HG02852 (cell line): ENCODE measurements around the gene LCAT.

Experiments used
- ATAC-seq: cut with Tn5 transposase; IDR thresholded peaks from one replicate; pipeline ENCODE4 v1.9.1; 2021; ENCODE audit warnings: mild to moderate bottlenecking, moderate library complexity; ENCODE audit not compliant: unreplicated experiment

The LCAT gene

DNA sequence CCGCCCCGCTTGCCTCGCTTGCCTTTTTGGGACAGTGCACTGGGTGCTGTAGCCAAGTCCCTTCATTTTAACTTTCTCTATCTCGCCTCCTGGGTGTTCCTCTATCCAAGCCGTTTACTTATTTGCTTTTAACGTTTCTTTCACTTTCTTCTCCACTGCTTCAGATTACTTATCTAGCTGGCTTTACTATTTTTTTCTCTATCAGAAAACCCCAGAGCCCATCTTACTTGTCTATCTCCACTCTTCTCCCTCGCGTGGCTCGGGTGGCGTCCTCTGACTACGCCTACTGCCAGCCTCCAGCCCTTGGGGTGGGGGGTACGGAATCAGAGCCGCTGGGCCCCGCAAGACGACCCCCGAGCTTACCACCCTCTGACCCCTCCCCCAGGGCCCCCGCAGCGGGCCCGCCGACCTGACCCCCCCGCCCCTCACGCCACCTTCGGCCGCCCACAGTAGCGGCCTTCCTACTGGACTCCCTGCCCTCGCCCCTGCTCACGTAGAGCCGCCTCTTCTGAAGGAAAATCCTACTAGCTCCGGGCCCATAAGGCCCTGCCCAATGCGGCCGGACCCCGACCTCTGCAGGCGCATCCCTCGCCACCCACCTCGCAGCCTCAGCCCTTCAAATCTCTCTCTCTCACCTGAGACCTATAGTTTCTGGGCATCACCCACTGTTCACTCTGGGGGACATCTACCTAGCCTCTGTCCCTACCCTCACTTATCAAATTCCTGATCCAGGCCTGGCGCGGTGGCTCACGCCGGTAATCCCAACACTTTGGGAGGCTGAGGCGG lies 25.5 kb upstream of the LCAT start:
- no peak for ATAC-seq

DNA sequence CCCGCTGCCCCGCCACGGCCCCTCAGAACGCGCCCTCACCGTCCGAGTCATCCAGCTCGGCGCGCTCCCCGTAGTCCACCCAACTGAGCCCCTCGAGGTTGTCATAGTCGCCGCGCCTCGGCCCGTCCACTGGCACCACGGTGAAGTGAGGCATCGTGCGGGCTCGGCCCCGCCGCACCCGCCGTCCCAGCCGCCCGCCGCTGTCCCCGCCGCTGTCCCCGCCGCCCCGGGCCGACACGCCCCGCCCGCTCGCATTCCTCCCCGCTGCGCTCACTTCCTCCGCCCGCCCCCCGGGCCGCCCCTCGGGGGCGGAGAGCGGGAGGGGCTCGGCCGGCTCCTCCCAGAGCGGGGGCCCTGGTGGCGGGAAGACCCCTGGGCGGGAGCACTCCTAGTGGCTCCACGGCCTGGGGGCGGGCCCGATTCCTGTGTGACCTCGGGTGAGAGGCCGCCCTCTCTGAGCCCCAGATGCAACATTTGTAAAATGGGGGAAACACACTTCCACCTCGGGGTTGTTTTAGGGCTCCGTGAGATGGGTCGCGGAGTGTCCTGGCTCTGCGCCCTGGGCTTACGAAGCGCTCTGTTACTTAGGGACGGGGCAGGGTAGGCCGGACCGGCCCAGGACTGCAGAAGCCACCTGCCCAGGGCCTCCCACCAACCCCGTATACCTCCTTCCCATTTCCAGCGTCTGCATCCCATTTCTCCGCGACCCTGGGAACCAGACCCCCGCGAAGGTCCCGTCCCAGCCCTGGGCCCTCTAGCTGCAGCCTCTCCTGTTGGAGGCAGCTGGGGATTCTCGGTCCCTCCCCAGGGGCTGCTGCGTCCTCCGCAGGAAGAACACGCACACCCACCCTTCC lies 24.7 kb upstream of the LCAT start, which contains the start of gene SLC12A4:
Gene SLC12A4 (minus strand): TSS at position 238 of the 854 bp plus-strand sequence. CDS start 84 bp downstream, at position 154.
- ATAC-seq: peak; percentile 68

DNA sequence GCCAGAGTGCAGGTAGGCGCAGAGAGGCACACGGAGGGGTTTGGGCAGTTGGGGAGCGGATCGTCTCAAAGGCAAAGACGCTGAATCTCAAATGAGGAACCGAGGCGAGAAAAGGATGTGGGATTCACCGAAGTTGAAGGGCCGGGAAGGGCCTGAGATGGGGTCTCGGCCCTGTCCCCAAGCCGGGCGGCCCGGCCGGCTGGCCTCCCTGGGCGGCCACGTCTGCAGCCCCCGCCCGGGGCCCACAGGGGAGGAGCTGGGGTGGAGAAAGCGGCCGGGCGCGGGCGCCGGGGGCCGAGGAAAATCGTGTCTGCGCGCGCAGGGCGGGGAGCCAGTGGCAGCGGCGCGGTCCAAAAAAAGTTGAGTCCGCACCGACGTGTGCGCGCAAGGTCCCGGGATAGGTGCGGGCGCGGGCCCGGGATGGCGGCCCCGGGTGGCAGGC lies 24.1 kb upstream of the LCAT start:
- peak; percentile 26 for ATAC-seq

DNA sequence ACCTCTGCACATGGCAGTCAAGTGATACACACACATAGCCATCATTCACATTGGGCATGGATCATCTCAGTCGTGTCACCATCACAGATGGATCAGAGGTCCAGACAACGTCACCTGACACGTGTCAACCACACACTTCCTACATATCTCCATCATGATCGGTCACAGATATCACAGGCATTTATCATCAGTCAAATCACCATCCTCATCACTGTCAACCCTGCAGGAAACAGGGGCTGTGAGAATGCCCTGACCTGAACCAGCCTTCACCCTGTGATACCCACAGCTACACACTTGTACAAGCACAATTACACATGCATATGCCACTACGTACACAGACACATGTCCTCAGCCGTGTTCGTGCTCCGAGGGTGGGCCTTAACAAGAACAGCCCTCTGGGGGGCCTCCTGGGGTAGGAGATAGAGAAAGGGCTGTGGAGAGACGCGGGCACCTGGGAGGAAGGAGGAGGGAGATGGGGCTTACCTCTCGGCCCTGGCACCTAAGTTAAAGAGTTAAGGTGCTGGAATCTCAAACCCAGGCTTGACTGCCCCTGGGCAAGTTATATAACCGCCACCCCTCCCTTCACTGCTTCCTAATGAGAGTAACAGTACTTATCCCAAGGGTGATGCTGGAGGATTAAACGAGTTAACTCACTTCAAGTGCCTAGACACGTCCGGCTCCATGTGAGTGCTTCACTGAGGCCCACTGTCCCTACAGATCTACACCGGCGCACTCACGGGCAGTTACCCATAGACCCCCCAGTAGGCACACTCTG lies 23.4 kb upstream of the LCAT start:
- ATAC-seq: no peak

DNA sequence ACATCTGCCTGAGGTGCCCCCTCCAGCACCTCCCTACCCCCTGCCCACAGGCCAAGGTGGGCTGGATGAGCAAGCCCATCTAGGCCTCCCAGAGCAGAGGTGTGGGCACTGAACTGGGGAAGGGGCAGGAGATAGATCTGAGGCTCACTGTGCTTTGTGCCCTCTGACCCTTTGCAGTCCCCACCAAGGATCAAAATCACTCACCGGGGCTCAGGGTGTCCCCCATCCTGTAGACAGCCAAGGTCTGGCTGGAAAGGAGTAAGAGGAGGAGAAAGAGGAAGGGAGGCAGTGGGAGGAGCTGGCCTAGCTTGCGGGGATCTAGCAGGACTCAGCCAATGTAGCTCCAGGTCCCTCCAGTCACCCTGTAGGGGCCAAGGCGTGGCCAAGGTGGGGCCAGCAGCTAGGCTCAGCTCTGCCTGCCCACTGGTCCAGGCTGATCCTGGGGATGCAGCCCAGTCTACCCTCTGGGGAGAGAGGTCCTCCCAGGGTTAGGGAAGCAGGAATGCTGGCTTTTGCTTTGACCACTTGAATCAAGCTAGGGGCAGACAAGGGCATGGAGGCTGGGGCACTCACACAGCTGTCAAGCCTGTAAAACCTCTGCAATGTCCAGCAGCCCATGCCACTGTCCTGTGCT lies 22.7 kb upstream of the LCAT start:
- ATAC-seq: no peak

DNA sequence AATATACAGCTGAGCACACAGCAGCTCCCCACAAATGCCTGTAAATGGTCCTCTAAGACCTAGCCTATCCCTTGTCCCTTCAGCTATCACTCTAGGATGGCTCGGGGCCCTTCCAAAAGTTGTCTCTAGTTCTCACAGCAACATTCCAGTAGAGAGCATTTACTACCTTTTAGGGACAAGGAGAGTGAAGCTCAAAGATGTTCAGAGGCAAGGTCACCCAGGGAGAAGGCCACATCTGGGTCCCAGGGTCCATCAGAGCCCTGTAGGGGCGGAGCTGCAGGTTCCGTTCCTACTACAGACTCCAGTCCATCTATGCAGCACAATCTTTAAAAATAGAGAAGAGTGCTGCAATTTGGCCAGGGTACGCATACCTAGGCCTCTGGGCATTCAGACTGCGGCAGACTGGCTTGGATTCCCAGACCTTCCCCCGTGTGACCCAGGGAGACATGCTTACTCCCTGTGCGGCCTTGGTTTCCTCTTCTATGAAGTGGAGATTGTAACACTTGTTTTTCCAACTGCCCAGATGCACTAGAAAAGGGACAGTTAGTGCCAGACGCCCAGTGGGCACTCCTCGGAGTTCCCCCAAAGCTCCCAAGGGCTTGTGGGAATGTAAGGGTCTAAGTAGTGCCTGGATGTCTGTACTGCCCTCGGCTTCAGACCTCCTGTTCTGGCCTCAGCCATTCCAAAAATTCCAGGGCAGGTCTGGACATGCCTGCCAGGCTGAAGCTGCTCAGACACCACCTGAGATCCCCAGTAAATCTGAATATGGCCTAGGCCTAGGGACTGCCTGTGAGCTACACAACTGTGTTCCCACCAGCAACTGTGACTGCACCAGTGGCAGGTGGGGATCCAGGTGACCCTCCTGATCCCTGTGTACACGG lies 22.0 kb upstream of the LCAT start:
- no peak for ATAC-seq

DNA sequence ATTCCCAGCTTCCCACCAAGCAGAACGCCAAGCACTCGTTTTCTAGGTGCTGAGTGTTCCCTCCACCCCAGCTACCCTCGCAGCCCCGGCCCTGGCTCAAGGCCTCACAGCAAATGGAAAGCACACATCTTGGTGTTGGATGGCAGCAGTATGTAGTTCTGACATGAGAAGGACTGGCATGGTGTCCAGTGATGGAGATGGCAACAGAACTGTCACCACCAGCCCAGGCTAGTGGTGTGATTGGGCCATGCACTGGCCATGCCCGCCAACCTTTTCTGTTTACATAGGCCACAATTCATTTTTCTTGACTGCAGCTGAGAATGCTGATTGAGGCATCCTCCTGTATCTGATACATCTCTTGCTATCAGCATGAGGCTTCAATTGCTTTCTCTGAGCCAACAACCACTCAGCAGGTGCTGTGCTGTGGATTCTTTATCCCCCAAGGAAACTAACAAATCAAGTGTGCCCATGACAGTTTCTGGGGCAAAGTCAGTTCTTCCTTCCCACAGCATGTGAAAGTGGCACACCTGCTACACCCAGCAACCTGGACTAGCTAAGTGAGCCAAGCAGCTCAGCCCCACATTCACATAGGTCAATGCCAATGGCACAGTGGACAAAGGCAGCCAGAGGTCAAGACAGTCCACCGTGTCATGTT lies 20.7 kb upstream of the LCAT start:
- no peak for ATAC-seq

DNA sequence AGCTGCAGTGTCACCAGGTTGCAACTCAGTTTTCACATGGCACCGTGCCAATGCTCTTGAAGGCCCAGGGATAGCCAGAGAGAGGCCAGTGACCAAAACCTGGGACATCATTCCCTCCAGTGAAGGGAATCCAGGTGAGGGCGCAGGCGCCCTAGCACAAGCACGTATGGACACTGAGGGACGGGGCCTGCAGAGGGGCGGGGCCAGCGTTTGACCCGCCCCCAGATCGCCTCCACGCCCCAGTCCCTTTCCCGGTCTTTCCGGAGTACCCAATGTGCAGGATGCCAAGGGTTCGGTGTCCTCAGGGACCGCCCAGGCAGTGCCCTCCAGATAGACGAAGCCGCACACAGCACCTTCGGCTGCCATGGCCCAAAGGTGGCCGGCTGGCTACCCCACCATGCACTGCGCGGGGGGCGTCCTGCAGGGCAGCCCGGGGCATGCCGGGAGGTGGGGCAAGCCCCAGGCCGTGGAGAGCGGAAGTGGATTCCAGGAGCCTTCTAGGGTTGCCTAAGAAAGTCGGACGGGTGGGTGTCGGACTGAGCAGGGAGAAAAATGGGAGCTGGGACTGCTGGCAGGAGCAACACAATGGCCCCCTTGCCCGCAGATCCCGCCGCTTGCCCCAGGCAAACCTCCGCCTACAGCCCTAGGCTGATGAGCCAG lies 19.9 kb upstream of the LCAT start:
- no peak for ATAC-seq

DNA sequence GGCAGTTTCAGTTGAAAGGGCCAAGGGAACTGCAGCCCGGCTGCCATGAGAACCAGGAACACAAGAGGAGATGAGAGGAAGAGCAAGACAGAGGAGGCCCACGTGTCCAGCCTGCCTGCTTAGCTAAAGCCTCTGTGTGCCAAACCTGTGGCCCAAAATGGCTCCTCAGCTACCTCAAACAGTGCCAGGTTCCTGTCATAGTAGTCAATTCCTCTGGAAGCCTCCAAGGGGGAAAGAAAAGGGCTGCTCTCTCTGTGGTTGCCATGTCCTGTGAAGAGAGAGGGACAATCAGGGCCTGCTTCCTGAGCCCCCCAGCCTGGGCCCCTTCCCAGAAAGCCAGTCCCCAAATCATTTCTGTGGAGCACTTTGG lies 19.4 kb upstream of the LCAT start:
- no peak for ATAC-seq

DNA sequence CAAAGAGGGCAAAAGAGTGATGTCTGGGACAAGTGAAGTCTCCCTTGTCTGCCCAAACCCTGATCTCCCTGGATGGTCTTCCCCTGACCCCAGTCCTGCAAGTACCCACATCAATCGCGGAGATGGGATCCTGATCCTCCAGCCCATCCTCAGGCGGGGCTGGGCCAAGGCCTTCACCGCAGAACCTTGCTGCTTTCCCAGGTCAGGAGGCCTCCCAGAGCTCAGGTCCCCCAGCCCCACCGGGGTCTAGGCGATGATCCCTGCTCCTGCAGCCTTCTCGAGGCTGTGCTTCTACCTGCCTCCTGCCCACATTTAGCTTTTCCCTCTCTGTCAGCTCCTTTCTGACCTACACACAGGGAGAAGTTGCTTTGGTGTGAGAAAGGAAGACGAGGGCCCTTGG lies 18.2 kb upstream of the LCAT start:
- no peak for ATAC-seq

DNA sequence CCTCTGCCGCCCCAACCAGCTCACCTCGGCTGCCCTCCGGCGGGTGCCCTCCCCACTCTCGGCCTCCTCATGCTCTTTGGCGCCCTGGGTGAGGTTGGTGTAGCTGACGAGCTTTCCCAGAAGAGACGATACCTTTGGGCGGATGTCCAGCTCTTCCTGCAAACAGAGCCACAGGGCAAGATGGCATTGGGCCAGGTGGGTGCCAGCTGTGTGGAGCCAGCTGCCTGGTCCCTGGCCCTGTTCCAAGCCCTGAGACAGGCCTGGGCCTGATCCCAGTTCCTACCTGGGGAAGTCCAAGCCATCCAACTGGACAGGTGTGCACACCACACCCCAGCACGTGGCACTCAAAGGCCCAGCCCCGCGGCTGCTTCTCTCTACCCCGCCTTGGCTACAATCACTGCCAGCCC lies 17.6 kb upstream of the LCAT start:
- no peak for ATAC-seq

DNA sequence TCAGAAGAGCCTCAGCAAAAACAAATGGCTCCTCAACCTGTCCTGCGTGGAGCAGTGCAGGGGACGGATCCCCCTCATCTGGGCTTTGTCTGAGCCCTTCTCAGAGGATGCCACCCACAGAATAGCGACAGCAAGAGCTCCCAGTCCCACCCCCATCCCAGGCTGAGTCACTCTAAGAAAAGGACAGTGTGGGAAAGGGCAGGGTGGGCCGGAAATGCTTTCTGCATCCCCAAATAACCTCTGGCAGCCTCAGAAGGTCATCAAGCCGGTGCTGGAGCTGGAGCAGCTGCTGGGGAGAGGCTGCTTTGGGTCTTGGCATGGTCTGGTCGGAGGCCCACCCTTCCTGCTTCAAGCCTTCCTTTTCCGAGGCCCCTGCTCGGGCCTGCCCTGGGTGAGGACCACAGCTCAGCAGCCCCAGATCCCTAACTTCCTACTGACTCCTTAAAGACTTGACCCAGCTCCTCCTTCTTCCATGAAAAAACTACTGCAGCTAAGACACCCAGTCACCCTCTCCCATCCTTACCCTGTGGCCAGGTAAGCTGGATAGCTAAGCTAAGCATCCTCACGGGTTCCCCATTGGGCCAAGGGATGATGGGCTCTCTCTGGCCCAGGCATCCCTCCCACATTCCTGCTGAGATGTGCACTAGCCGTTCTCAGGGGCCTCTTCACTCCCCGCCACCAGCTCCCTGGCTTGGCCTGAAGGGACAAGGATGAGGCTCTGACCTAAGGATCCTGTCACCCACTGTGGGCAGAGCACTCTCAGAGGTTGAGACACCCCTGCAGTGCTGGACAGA lies 15.8 kb upstream of the LCAT start:
- no peak for ATAC-seq

DNA sequence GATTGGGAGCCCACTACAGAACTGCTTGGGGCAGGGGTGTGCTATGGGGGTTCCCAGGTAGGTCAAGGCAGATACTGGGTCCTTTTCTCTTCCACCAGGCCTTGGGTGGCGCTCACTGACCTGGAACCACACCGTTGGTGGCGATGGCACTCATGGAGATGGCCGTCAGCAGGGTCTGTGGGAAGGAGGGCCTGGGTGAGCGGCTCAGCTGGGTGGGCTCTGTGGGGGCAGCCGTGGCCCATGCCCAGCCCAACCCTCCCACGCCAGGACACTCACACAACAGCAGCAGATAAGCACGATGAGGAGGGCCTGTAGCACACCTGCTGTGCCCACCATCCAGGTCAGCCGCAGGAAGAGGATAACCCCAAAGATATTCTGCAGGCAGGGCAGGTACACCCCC lies 13.7 kb upstream of the LCAT start:
- ATAC-seq: no peak

DNA sequence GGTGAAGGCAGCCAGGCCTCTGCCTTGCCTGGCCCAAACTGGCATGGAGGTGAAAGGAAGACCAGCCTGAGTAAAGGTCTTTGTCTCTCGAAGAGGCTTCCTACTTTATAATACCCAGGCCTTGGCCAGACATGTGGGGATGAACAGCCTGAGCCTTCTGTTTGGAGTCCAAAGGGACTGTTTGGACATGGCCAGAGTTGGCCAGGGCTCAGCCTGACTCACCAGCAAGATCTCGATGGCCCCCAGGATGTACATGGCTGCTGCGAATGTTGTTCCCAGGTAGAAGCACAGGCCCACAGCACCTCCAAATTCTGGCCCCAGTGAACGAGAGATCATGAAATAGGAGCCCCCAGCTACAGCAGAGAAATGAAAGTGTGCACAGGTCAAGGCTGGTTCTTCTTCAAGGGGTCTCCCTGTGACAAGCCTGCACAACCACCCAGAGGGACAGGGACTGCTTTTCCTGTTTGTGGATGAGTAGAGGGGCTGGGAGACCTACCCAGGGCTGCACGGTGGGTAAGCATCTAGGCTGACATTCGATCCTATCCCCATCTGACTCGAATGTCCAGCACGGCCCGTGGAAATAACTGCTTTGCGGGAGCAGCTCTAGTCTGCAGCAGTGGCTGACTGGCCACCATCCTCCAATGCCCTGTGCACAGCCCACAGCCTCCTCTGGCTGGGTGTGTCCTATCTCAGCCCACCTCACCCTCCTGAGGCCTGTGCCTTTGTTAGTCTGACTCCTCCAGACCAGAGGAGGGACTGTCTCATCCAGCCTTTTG lies 10.7 kb upstream of the LCAT start:
- no peak for ATAC-seq

DNA sequence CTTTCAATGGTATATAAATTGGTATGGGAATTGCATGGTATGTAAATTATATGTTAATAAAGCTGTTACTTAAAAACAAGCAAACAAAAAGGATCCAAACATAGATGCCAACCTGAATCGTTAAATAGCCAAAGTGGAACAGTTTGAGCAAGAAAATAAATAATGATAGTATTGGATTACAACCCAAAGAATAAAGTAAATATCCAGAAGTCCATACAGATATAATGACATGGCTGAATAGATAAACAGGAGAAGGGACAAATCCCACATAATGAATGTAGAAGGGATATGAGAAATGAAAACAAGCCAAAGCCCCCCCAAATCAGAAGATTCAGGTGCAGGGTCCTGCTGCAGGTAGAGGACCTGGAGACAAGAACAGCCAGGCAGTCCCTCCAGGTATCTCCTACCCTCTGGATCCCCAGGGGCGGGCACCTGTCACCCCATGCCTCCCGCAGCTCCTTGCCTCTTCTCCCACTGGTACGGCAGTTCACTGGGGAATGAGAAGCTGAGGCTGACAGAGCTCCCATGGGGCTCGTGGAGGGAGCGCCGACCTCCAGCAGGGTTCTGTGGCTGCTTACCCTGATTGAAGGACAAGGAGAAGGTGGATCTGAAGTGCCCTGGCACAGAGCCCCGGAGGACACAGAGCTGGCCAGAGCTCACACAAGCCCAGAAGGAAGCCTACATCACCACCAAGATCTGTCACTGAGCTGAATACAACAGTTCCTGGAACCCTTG lies 9.9 kb upstream of the LCAT start:
- ATAC-seq: no peak

DNA sequence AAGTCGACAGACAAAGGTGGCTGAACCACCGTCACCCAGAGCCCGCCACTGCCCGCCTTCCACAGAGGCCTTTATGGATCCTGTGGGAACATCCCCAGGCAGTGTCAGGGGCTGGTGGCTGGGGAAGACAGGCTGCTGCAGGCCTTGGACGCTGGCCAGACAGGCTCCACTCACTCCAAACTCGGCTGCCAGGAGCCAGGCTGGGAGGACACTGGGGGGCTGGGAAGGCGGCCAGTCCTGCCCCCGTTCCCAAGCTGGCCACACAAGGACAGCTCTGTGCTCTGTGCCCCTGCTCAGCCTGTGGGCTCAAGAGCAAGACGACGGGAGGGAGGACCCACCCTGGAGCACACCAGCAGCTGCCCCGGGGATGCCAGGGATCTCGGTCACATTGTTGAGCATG lies 7.6 kb upstream of the LCAT start:
- ATAC-seq: no peak
